Ishikawa (cell line): ENCODE data around the gene VGLL1.

Experiments used
- CEBPB ChIP-seq: IDR thresholded peaks from 2 replicates; pipeline ENCODE4 v1.6.1; 2012
- CREB1 ChIP-seq: IDR thresholded peaks from 2 replicates; pipeline ENCODE4 v1.6.1; 2012; ENCODE audit warnings: low read depth
- EGR1 ChIP-seq: IDR thresholded peaks from 2 replicates; pipeline ENCODE4 v1.6.1; 2012
- EP300 ChIP-seq: IDR thresholded peaks from 2 replicates; pipeline ENCODE4 v1.6.1; 2012; ENCODE audit warnings: borderline replicate concordance
- FOXM1 ChIP-seq: IDR thresholded peaks from 2 replicates; pipeline ENCODE4 v1.6.1; 2012; ENCODE audit warnings: low read depth, borderline replicate concordance
- MAX ChIP-seq: IDR thresholded peaks from 2 replicates; pipeline ENCODE4 v1.6.1; 2012
- NFIC ChIP-seq: IDR thresholded peaks from 2 replicates; pipeline ENCODE4 v1.6.1; 2012
- RAD21 ChIP-seq: IDR thresholded peaks from 2 replicates; pipeline ENCODE4 v1.6.1; 2012; ENCODE audit warnings: low read depth
- REST ChIP-seq: IDR thresholded peaks from 2 replicates; pipeline ENCODE4 v1.6.1; 2012; ENCODE audit warnings: low read depth, mild to moderate bottlenecking
- TAF1 ChIP-seq: IDR thresholded peaks from 2 replicates; pipeline ENCODE4 v1.6.1; 2012; ENCODE audit warnings: low read depth, mild to moderate bottlenecking
- TCF12 ChIP-seq: IDR thresholded peaks from 2 replicates; pipeline ENCODE4 v1.6.1; 2012; ENCODE audit warnings: low read depth
- TEAD4 ChIP-seq: IDR thresholded peaks from 2 replicates; pipeline ENCODE4 v1.6.1; 2012
- USF1 ChIP-seq: IDR thresholded peaks from 2 replicates; pipeline ENCODE4 v1.6.1; 2012
- YY1 ChIP-seq: IDR thresholded peaks from 2 replicates; pipeline ENCODE4 v1.6.1; 2012; ENCODE audit warnings: low read depth
- ZBTB7A ChIP-seq: IDR thresholded peaks from 2 replicates; pipeline ENCODE4 v1.6.1; 2012; ENCODE audit warnings: low read depth

The VGLL1 gene

GRCh38 chrX:136572030-136572429 lies 40.0 kb downstream of the VGLL1 start:
- TF ChIP-seq FOXM1, result no peak
- TF ChIP-seq YY1, result no peak
- no peak for TF ChIP-seq MAX
- no peak for TF ChIP-seq CREB1
- no peak for TF ChIP-seq USF1
- TF ChIP-seq TCF12, result no peak
- TF ChIP-seq NFIC, result no peak
- no peak for TF ChIP-seq ZBTB7A
- no peak for TF ChIP-seq CEBPB
- no peak for TF ChIP-seq RAD21
- TF ChIP-seq TEAD4, result no peak
- TF ChIP-seq EP300, result no peak
- TF ChIP-seq TAF1, result no peak

GRCh38 chrX:136574548-136574947 lies 42.5 kb downstream of the VGLL1 start:
- TF ChIP-seq NFIC (0 out of 2 replicates have a peak, but pooled peaks have one; percentile 23), TCF12 (no peak)

- TF ChIP-seq TAF1, result no peak
- peak; percentile 47; the same call in 1 of the 2 replicates for TF ChIP-seq RAD21
- no peak for TF ChIP-seq CREB1
- TF ChIP-seq EGR1, result no peak
Observed at GRCh38 chrX:136577552-136577951, 45.5 kb downstream of the VGLL1 start.

- TF ChIP-seq TAF1, result no peak
Observed at GRCh38 chrX:136580316-136580715, 48.3 kb downstream of the VGLL1 start.

GRCh38 chrX:136582624-136583023 lies 50.6 kb downstream of the VGLL1 start:
- TF ChIP-seq TAF1 (no peak), EGR1 (no peak), CREB1 (no peak), FOXM1 (no peak), TCF12 (no peak)

GRCh38 chrX:136584545-136584944 lies 52.5 kb downstream of the VGLL1 start:
- TF ChIP-seq CREB1 (no peak), REST (no peak), NFIC (no peak), TAF1 (no peak), EGR1 (no peak), YY1 (no peak), EP300 (no peak), CEBPB (no peak), USF1 (no peak), RAD21 (no peak)

- no peak for TF ChIP-seq REST
- no peak for TF ChIP-seq CEBPB
- TF ChIP-seq TCF12, result no peak
- TF ChIP-seq TAF1, result no peak
- TF ChIP-seq TEAD4, result no peak
- no peak for TF ChIP-seq MAX
- no peak for TF ChIP-seq FOXM1
- TF ChIP-seq CREB1, result no peak
Observed at GRCh38 chrX:136585262-136585661, 53.2 kb downstream of the VGLL1 start.

- no peak for TF ChIP-seq TAF1
- TF ChIP-seq USF1, result no peak
- no peak for TF ChIP-seq YY1
- no peak for TF ChIP-seq RAD21
- no peak for TF ChIP-seq CREB1
- no peak for TF ChIP-seq EP300
- no peak for TF ChIP-seq MAX
- TF ChIP-seq TEAD4, result no peak
- TF ChIP-seq REST, result no peak
- no peak for TF ChIP-seq FOXM1
- no peak for TF ChIP-seq EGR1
- TF ChIP-seq CEBPB, result no peak
- no peak for TF ChIP-seq NFIC
- TF ChIP-seq ZBTB7A, result no peak
- TF ChIP-seq TCF12, result no peak
Observed at GRCh38 chrX:136585960-136586359, 53.9 kb downstream of the VGLL1 start.
